ENCODE data around the gene MCM7. TPM values are rescaled to one million over a fixed set of nuclear protein-coding genes. Genes with fewer than 3 reads are reported as not detected.

Gene MCM7
- total RNA-seq, 4 donors from 2014 or later: 18.7 to 74.8 (median 43.3) TPM

- Histone ChIP-seq H3K4me1 (peaks cover 0 to 17% of the 10 kb centered on the region in 2 donors), H3K27ac (no peak overlapping the region), H3K4me3 (no peak overlapping the region), H3K9me3 (no peaks in the 10 kb centered on the region), H3K36me3 (no peaks in the 10 kb centered on the region), H3K27me3 (no peaks in the 10 kb centered on the region)
- no peak for DNase-seq
- intact Hi-C loops (cut with DNase I; ENCODE audit: low total_unique reads): no loop called here
- TF ChIP-seq POLR2A (IDR thresholded peaks at IDR 0.05) (no peak), CTCF (IDR thresholded peaks at IDR 0.05) (no peak)
Measured at GRCh38 chr7:100098913-100099312, 2.3 kb downstream of the MCM7 start.

GRCh38 chr7:100095704-100096103, 5.5 kb downstream of the MCM7 start:
- no peak overlapping the region for H3K27ac ChIP-seq
- H3K36me3 ChIP-seq: no peaks in the 10 kb centered on the region
- peaks cover 0 to 12% of the 10 kb centered on the region in 2 donors for H3K4me1 ChIP-seq
- H3K4me3 ChIP-seq: no peak overlapping the region
- DNase-seq: no peak
- no peaks in the 10 kb centered on the region for H3K9me3 ChIP-seq
- H3K27me3 ChIP-seq: no peaks in the 10 kb centered on the region
- TF ChIP-seq POLR2A (IDR thresholded peaks at IDR 0.05) (no peak), CTCF (IDR thresholded peaks at IDR 0.05) (no peak)
- intact Hi-C loops (cut with DNase I; ENCODE audit: low total_unique reads): no loop called here

DNA sequence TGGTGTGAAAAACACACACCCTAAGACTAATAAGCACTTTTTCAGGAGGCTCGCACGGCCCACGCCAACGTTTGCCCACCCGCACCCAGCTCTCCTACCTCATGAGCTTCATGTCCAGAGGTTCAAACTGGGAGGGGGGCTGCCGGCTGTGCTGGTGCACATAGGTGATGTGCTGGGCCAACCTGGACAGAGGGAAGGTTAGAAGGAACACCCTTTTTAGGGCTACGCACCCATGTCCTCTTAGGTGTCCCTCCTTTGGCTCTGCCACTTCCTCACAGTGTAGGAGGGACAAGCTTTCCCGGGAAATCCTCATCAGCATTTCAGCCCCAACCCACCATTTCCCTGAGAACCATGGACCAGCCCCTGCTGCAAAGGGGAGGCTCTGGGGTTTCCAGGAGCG, 5.9 kb downstream of the MCM7 start:
- intact Hi-C loops (cut with DNase I; ENCODE audit: low total_unique reads): no loop called here
- no peaks in the 10 kb centered on the region for H3K27me3 ChIP-seq

DNA sequence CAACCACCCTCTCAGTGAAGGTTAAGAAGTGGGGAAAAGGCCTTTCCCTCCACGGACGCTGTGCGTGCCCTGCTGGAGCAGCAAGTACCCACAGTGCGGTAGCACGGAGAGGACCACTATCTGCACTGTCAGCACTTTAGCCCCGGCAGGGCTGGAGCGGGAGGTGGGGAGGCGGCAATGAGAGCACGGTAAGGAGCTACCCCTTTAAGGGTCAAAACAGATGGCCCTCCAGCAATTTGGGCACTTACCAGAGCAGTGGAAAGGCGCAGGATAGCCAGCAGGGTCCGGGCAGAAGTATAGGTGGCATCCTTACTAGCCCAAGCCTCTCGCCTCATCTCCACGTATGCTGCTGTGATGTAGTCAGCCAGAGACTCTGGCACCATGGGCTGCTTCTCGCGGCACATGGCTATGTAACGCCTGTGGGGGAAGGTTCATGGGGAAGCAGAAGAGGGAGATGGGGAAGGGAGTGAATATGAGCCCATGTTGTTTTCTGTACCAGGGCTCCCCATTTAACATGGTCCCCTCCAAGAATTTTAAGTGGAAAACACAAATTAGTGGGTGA, 7.2 kb downstream of the MCM7 start:
- Histone ChIP-seq H3K9me3 (no peaks in the 10 kb centered on the region), H3K36me3 (no peaks in the 10 kb centered on the region), H3K4me3 (no peak overlapping the region), H3K27ac (no peak overlapping the region), H3K27me3 (no peaks in the 10 kb centered on the region), H3K4me1 (peaks cover 0 to 2% of the 10 kb centered on the region in 2 donors)
- TF ChIP-seq POLR2A (IDR thresholded peaks at IDR 0.05): no peak
- no peak for TF ChIP-seq CTCF (IDR thresholded peaks at IDR 0.05)
- no peak for DNase-seq
- intact Hi-C loops (cut with DNase I; ENCODE audit: low total_unique reads): no loop called here

More for the DNA sequence above, 5.9 kb downstream of the MCM7 start:
- H3K27ac ChIP-seq: no peak overlapping the region
- no peaks in the 10 kb centered on the region for H3K9me3 ChIP-seq
- H3K36me3 ChIP-seq: no peaks in the 10 kb centered on the region
- no peak overlapping the region for H3K4me3 ChIP-seq
- H3K4me1 ChIP-seq: peaks cover 0 to 12% of the 10 kb centered on the region in 2 donors
- DNase-seq: no peak
- no peak for TF ChIP-seq POLR2A (IDR thresholded peaks at IDR 0.05)
- no peak for TF ChIP-seq CTCF (IDR thresholded peaks at IDR 0.05)

GRCh38 chr7:100093498-100093897, 7.7 kb downstream of the MCM7 start:
- H3K4me1 ChIP-seq: no peaks in the 10 kb centered on the region
- intact Hi-C loops (cut with DNase I; ENCODE audit: low total_unique reads): no loop called here
- DNase-seq: no peak
- no peak overlapping the region for H3K27ac ChIP-seq
- no peaks in the 10 kb centered on the region for H3K36me3 ChIP-seq
- no peak for TF ChIP-seq CTCF (IDR thresholded peaks at IDR 0.05)
- no peak for TF ChIP-seq POLR2A (IDR thresholded peaks at IDR 0.05)
- H3K27me3 ChIP-seq: no peaks in the 10 kb centered on the region
- no peak overlapping the region for H3K4me3 ChIP-seq
- H3K9me3 ChIP-seq: no peaks in the 10 kb centered on the region
